Liver (tissue), 3 donors: Measurements from ENCODE around the gene CA5A.

Experiments
- CTCF ChIP-seq: fragments of 150-350 bp; IDR thresholded peaks from 2 replicates; pipeline ENCODE4 v1.5.1; 2017; ENCODE audit warnings: improper control_type of control experiment, low read depth, low read length; ENCODE audit not compliant: missing input control
- FOXA1 ChIP-seq: IDR thresholded peaks from 2 replicates; pipeline ENCODE4 v1.6.1; 2016; ENCODE audit warnings: antibody characterized with exemption
- MAX ChIP-seq: IDR thresholded peaks from 2 replicates; pipeline ENCODE4 v1.6.1; 2016; ENCODE audit warnings: antibody characterized with exemption
- RXRA ChIP-seq, 2 donors: IDR thresholded peaks; 2 replicates each; pipeline ENCODE4 v1.6.1; 2017 to 2018; ENCODE audit warnings: antibody characterized with exemption in 2 of 2, mild to moderate bottlenecking in 1 of 2
- TAF1 ChIP-seq: conservative IDR thresholded peaks from 2 replicates; pipeline ENCODE4 v1.6.1; 2016; ENCODE audit warnings: antibody characterized with exemption, mild to moderate bottlenecking
- YY1 ChIP-seq: IDR thresholded peaks from 2 replicates; pipeline ENCODE4 v1.6.1; 2016; ENCODE audit warnings: antibody characterized with exemption, mild to moderate bottlenecking
- donor health status: healthy.
- donor health status: healthy.

- no peak for TF ChIP-seq MAX
- TF ChIP-seq CTCF: no peak
- TF ChIP-seq RXRA (IDR thresholded peaks at IDR 0.05): no peak
- TF ChIP-seq YY1: no peak
- no peak for TF ChIP-seq FOXA1
- no peak for TF ChIP-seq TAF1
Observed at GRCh38 chr16:87974178-87974577, 37.8 kb upstream of the CA5A start.
